Subcutaneous abdominal adipose tissue (tissue), 5 donors: ENCODE results near the gene PEAK3.

Source experiments
- H3K27ac ChIP-seq: one replicate; pipeline ENCODE4 v1.7.0; 2013; ENCODE audit warnings: low read depth, mild to moderate bottlenecking, inconsistent platforms, low read length, moderate library complexity
- H3K27me3 ChIP-seq, 5 donors: one replicate each; pipeline ENCODE4 v1.7.0; 2013; ENCODE audit warnings: low read length in 5 of 5, inconsistent platforms in 1 of 5; ENCODE audit not compliant: control insufficient read depth in 5 of 5, insufficient read depth in 4 of 5
- H3K36me3 ChIP-seq, 5 donors: one replicate each; pipeline ENCODE4 v1.7.0; 2013; ENCODE audit warnings: low read length in 5 of 5; ENCODE audit not compliant: control insufficient read depth in 5 of 5, insufficient read depth in 5 of 5
- H3K4me1 ChIP-seq, 5 donors: one replicate each; pipeline ENCODE4 v1.7.0; 2013; ENCODE audit warnings: low read length in 5 of 5, mild to moderate bottlenecking in 3 of 5, moderate library complexity in 1 of 5; ENCODE audit not compliant: control insufficient read depth in 5 of 5, insufficient read depth in 5 of 5
- H3K4me3 ChIP-seq, 5 donors: one replicate each; pipeline ENCODE4 v1.7.0; 2013; ENCODE audit warnings: low read length in 5 of 5, low read depth in 1 of 5
- H3K9ac ChIP-seq, 5 donors: one replicate each; pipeline ENCODE4 v1.7.0; 2013; ENCODE audit warnings: low read length in 5 of 5, mild to moderate bottlenecking in 4 of 5, moderate library complexity in 3 of 5
- H3K9me3 ChIP-seq, 5 donors: one replicate each; pipeline ENCODE4 v1.7.0; 2013; ENCODE audit warnings: low read length in 5 of 5; ENCODE audit not compliant: control insufficient read depth in 5 of 5
- donor health status: healthy.
- donor health status: healthy.
- donor health status: healthy.
- donor health status: healthy.
- donor health status: healthy.

The PEAK3 gene

DNA sequence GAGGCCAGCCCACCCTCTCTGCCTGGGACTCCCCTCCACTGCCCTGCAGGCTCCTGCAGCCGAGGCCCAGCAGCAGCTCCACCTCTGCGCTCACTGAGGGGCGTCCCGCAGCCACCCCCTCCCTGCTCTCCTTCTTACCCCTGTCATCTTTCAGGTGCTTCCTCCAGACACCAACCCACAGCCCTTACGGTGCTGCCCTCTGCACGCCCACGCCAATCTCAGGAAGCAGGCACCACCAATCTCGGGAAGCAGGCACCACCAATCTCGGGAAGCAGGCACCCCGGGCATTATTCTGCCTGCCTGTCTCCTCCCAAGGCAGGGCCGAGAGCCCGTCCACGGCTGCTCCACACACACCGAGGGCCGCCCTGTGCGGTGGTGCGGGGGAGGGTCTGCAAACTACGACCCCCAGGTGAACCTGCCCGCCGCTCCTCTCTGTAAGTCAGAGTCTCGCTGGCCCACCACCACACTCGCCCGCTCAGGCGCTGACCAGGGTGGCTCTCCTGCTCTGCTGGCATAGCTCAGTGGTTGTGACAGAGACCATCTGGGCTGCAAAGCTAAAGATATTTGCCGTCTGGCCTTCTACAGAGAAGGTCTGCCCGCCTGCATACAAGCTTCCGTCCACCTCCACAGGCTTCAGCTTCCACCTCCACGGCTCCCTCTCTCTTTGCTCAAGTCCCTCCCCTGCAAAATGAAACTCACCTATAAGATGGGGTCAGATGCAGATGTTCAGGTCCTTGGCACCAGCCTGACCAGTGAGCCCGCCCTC, 43.5 kb upstream of the PEAK3 start:
- Histone ChIP-seq H3K27me3 (no peaks in the 10 kb centered on the region), H3K36me3 (peaks cover 0 to 43% (median 32%) of the 10 kb centered on the region in 5 donors), H3K9ac (no peak overlapping the region), H3K27ac (no peak overlapping the region), H3K9me3 (no peaks in the 10 kb centered on the region), H3K4me3 (no peak overlapping the region), H3K4me1 (peaks cover 8 to 32% (median 28%) of the 10 kb centered on the region in 5 donors)

DNA sequence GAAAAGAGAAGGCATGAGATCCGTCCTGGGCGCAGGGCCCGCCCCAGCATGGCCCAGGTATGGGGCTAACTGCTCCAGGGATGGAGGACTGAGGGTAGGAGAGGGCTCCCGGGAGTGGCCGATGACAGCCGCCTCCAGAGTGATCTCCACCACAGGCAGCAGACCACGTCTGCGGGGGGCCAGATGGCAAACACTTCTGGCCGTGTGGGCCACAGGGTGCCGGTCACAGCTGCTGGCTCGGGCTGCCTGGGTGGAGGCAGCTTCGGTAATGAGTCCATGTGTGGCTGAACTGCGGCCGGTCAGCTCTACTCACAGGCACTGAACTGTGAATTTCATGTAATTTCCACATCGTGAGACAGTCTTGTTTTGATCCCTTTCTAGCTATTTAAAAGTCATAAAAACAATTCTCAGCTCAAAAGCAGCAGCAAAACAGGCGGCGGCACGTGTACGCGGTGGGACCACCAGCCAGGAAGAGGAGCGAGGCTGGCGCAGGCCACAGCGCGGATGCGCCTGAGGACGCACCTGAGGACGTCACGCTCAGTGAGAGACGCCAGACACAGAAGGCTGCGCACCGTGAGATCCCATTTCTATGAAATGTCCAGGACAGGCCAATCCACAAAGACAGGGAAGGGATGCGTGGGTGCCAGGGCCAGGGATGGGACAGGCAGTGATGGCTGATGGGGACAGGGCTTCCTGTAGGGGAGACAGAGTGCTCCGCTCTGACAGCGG, 42.4 kb upstream of the PEAK3 start:
- Histone ChIP-seq H3K36me3 (peaks cover 0 to 43% (median 32%) of the 10 kb centered on the region in 5 donors), H3K9ac (no peak overlapping the region), H3K4me3 (no peak overlapping the region), H3K9me3 (no peaks in the 10 kb centered on the region), H3K27me3 (no peaks in the 10 kb centered on the region), H3K27ac (no peak overlapping the region), H3K4me1 (peaks cover 8 to 24% (median 21%) of the 10 kb centered on the region in 5 donors)

DNA sequence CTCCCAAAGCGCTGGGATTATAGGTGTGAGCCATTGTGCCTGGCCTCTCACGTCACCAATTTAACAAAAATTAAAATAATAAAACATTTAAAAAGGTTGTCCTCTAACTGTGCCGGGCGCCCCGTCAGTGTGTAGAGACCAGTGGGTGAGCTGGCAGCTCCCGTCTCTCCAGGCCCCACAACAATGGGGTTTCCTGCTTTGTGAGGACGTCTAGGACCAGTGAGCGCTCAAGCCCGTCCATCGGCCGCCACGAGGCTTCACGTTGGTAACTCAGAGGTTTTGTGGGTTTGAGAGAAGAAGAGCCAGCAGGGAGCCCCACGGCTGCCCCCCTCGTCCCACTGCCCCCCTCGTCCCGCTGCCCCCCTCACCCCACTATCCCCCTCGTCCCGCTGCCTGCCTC, 41.7 kb upstream of the PEAK3 start:
- Histone ChIP-seq H3K27me3 (no peaks in the 10 kb centered on the region), H3K27ac (no peak overlapping the region), H3K9me3 (no peaks in the 10 kb centered on the region), H3K4me3 (no peak overlapping the region), H3K4me1 (peaks cover 5 to 18% (median 16%) of the 10 kb centered on the region in 5 donors), H3K9ac (no peak overlapping the region), H3K36me3 (peaks cover 0 to 43% (median 32%) of the 10 kb centered on the region in 5 donors)

DNA sequence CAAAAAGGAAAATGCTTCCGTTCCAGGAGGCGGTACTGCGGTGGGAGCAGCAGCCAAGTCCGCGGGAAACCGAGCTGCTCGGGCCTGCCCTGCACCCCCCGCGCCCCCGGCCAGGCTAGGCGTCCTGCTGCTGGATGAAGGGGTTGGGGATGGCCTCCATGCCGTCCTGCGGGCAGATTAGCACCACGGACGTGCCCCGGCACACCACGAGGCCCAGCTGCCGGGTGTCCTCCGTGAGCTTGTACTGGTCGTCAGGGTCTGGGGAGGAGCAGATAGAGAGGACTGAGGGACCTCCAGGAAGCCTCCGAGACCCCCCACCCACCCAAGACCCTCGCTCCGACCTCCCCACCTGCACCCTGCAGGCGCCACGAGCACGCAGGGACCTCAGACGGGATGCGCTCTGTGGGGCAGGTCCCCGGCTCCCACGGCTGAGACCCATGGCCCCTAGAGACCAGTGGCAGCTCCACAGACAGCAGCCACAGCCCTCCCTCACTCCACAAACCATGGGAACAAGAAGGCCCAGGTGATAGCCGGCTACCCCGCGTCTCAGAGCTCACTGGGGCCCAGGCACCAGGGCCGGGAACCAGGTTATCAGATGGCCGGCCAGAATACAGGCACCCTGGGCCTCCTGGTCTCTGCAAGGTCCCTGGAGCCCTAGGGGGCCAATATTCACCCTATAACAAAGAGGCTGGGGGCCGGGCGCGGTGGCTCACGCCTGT, 39.7 kb upstream of the PEAK3 start:
- H3K9ac ChIP-seq: no peak overlapping the region
- peaks cover 0 to 43% (median 32%) of the 10 kb centered on the region in 5 donors for H3K36me3 ChIP-seq
- no peaks in the 10 kb centered on the region for H3K27me3 ChIP-seq
- H3K9me3 ChIP-seq: no peaks in the 10 kb centered on the region
- H3K4me1 ChIP-seq: peaks cover 0 to 6% (median 5%) of the 10 kb centered on the region in 5 donors
- no peak overlapping the region for H3K27ac ChIP-seq
- no peak overlapping the region for H3K4me3 ChIP-seq

DNA sequence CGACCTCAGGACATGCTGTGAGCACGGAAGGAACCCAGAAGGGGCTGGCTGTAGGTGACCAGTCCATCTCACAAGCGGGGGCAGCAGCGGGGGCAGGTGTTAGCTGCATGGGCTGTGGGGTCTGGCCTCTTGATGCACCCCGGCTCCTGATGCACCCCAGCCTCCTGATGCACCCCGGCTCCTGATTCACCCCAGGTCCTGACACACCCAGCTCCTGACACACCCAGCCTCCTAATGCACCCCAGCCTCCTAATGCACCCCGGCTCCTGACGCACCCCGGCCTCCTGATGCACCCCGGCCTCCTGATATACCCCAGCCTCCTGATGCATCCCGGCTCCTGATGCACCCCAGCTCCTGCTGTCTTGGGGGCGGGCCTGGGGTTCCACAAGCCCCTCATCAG, 39.0 kb upstream of the PEAK3 start:
- Histone ChIP-seq H3K27ac (no peak overlapping the region), H3K4me3 (no peak overlapping the region), H3K36me3 (peaks cover 0 to 43% (median 30%) of the 10 kb centered on the region in 5 donors), H3K9me3 (no peaks in the 10 kb centered on the region), H3K9ac (no peak overlapping the region), H3K4me1 (peaks cover 0 to 9% (median 6%) of the 10 kb centered on the region in 5 donors), H3K27me3 (no peaks in the 10 kb centered on the region)

DNA sequence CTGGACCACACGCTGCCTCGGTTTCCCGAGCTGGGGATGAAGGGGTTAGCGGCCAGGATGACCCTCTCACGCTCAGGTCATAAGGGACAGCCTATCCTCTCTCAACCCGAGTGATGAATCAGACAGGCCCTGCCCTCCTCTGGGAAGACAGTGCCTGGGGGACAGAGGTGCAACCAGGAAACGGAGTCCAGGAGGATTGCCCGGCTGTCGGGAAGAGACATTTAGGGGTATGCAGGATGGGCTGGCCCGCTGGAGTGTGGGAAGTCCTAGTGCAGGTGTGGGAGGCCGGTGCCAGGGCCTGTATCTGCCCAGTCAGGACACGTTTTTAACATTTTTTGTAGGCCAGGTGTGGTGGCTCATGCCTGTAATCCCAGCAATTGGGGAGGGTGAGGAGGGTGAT, 38.1 kb upstream of the PEAK3 start:
- Histone ChIP-seq H3K4me1 (peaks cover 0 to 12% (median 7%) of the 10 kb centered on the region in 5 donors), H3K4me3 (no peak overlapping the region), H3K9ac (no peak overlapping the region), H3K9me3 (peaks cover 0 to 7% (median 0%) of the 10 kb centered on the region in 5 donors), H3K27ac (no peak overlapping the region), H3K27me3 (no peaks in the 10 kb centered on the region), H3K36me3 (peaks cover 0 to 35% (median 24%) of the 10 kb centered on the region in 5 donors)

DNA sequence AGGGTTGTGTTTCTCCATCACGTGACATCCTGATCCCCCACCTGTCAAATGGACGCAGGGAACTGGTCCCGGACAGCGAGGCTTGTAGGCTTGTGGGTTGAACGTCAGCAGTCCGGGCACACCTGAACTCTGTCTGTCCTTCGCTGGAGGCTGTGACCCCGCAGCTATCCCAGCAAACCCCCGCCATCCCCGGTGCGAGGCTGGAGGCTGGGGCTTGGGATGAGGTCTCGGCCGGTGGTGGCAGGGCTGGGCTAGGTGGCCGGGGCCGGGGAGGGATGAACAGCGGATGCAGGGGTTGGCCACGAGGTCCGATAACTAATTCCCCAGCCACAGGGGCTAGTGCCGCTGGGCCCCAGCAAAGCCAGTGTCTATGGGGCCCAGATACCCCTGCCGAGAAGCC, 37.6 kb upstream of the PEAK3 start:
- Histone ChIP-seq H3K4me1 (peaks cover 0 to 12% (median 7%) of the 10 kb centered on the region in 5 donors), H3K27me3 (no peaks in the 10 kb centered on the region), H3K4me3 (no peak overlapping the region), H3K9ac (no peak overlapping the region), H3K9me3 (peaks cover 0 to 12% (median 0%) of the 10 kb centered on the region in 5 donors), H3K27ac (no peak overlapping the region), H3K36me3 (peaks cover 0 to 30% (median 21%) of the 10 kb centered on the region in 5 donors)

DNA sequence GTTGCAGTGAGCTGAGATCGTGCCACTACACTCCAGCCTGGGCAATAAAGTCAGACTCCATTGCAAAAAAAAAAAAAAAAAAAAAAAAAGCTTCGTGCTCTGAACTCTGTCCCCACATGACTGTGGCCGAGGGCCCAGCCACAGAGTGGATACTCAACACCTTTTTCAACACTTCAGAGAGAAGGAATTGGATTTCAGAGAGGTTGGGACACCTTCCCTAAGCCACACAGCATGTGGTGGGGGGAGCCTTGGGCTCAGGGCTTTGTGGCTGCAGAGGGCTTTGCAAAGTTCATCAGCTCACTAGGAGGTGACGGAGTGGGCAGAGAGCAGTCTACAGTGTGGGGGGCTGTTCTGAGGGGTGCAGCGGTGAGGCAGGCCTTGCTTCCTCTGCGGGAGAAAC, 36.9 kb upstream of the PEAK3 start:
- no peak overlapping the region for H3K27ac ChIP-seq
- H3K4me1 ChIP-seq: peaks cover 0 to 12% (median 7%) of the 10 kb centered on the region in 5 donors
- H3K27me3 ChIP-seq: no peaks in the 10 kb centered on the region
- H3K9me3 ChIP-seq: peaks cover 0 to 13% (median 0%) of the 10 kb centered on the region in 5 donors
- no peak overlapping the region for H3K4me3 ChIP-seq
- peaks cover 0 to 26% (median 15%) of the 10 kb centered on the region in 5 donors for H3K36me3 ChIP-seq
- H3K9ac ChIP-seq: no peak overlapping the region

DNA sequence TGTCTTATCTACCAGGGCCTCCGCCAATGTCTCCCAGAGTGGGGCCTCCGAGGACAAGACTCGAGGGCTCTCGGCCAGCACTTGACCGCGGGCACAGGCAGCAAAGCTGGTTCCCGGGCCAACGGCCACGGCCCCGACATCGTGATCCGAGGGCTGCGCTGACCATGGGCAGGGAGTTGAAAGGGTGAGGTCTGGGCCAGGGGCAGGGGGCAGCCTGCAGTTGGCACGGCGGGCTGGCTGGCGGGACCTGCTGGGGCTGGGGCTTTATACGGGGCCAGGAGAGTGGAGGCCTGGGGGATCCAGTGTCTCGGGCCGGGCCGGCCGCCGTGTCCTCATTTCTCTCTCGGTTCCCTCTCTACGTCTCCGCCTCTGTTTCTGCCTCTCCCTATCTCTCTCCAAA, 35.8 kb upstream of the PEAK3 start:
- peaks cover 0 to 13% (median 0%) of the 10 kb centered on the region in 5 donors for H3K9me3 ChIP-seq

More for the DNA sequence above, 35.8 kb upstream of the PEAK3 start:
- Histone ChIP-seq H3K4me1 (peaks cover 0 to 12% (median 7%) of the 10 kb centered on the region in 5 donors), H3K27ac (no peak overlapping the region), H3K4me3 (no peak overlapping the region), H3K36me3 (peaks cover 0 to 16% (median 10%) of the 10 kb centered on the region in 5 donors), H3K27me3 (peaks cover 0 to 5% (median 3%) of the 10 kb centered on the region in 5 donors), H3K9ac (no peak overlapping the region)
